GM21367 (cell line): ENCODE data around the gene ZNF275.
"Not testable (repeated sequence)": the region's sequence is repeated elsewhere in the genome, so short reads cannot be mapped to it uniquely, and the experiment has no call there.

Experiments
- ATAC-seq: cut with Tn5 transposase; IDR thresholded peaks from one replicate; pipeline ENCODE4 v1.9.1; 2021; ENCODE audit not compliant: unreplicated experiment

Gene ZNF275

DNA sequence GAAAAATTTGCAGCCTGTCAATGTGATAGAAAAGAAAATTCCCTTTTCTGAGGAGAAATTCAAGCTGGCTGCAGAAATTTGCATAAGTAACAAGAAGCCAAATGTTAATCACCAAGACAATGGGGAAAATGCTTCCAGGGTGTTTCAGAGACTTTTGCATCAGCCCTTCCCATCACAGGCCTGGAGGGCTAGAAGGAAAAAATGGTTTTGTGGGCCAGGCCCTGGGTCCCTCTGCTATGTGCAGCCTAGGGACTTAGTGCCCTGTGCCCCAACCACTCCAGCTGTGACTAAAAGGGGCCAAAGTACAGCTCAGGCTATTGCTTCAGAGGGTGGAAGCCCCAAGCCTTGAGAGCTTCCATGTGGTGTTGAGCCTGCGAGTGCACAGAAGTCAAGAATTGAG is 23.9 kb downstream of the ZNF275 start:
- no peak for ATAC-seq

GRCh38 chrX:153361781-153362397 is 27.9 kb downstream of the ZNF275 start:
- no peak for ATAC-seq

GRCh38 chrX:153365670-153366069 is 31.7 kb downstream of the ZNF275 start:
- ATAC-seq = no peak

- ATAC-seq = no peak
Observed at GRCh38 chrX:153366119-153366518, 32.2 kb downstream of the ZNF275 start.

DNA sequence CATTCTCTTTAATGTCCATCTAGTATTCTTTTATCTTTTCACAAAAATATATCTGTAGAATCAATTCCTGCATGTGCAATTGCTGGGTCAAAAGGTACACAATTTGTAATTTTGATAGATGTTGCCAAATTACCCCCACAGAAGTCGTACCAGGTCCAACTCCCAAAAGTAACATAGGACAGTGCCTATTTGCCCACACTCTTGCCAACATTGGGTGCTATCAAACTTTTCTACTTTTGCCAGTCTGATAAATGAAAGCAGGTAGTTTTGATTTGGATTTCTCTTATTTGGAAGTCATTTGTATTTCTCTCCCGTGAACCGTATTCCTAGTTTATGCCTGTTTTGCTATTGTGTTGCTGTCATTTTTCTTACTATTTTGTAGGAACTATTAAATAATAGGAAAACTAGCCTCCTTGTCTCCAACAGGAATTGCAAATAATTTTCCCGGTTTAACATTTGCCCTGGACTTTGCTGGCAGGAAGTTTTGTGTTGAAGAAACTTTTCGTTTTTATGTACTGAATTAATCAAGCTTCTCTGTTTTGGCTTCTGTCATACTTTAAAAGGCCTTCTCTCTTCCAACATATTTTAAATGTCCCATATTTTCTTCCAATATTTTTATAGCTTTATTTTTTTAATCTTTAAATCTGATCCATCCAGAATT is 33.1 kb downstream of the ZNF275 start:
- no peak for ATAC-seq

DNA sequence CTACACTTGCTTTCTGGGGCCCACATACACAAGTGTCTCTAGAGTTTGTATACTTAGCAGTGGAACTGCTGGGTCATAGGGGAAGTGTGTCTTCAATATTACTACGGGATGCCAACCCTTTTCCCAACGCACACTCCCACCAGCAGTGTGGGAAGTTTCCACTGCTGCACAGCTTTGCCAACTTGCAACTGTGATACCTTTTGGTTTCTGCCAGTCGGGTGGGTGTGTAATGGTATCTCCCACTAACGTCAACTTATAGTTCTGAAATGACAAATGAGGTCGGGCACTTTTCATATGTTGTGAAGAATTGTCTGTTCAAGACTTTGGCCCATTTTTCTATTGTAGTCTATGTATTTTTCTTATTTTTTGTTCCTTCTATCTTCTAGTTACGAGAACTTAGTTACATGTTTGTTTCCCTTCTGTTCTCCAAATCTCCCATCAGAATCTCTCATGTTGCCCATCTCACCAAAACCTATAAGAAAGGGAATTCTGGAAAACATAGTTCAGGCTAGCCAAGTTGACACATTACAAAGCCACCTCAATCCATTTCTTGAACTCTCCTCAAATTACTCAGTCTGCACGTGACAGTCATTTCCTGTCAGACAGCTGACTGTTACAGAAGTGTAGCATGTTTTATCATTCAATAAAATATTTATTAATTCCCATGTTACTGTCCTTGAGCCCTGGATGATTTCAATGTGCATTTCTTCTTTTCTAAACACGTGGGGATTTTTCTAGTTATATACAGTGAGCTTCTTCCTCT is 36.5 kb downstream of the ZNF275 start:
- no peak for ATAC-seq

GRCh38 chrX:153371256-153371655 is 37.3 kb downstream of the ZNF275 start:
- no peak for ATAC-seq

DNA sequence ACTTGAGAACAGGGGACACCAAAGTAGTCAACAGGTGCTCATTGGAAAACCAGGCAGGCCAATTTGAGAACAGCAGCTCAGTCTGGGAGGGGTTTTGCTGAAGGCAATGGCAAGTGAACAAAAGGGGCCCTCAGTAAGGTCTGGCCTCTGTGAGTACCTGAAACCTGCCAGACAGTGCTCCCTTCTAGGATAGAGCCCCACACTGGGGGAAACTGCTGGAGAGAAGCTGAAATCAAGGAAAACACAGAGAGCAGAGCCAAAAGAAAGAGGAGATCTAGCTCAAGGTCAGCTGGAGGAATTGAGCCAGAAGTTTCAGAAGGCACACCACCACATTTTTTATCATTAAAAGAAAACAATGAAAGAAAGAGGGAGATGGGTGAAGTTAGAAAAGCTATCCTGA is 39.0 kb downstream of the ZNF275 start:
- no peak for ATAC-seq

DNA sequence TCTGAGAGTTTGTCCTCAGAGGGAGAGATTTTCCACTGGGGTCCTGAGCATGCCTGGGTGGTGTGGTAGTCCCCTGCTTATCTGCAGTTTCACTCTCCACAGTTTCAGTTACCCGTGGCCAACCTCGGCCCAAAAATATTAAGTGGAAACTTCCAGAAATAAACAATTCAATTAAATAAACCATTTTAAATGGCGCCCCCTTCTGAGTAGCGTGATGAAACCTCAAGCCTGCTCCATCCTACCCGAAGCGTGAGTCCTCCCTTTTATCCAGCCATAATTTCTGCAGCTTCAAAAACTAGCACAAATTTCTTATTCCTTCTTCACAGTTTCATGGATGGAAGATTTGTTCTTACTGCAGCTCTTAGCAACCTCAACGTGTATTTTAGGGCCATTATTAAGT is 40.5 kb downstream of the ZNF275 start:
- ATAC-seq = no peak

DNA sequence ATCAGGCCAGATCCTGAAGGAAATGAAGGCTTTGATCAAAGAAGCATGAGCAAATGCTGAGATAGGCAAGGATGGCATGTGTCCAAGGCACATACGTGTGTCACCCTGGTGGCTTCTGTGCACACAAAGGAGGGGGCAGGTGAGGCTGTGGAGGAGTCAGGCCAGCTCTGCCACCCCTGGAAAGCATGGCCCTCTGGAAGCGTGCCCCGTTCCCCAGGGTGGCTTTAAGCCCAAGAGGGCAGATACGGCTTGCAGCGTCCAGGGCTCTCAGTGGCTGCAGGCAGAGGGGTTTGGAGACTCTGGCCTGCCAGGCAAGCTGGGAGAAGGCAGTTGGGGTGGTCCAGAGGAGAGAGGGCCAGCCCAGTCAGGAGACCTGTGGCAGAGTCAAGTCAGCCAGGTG is 41.6 kb downstream of the ZNF275 start:
- no peak for ATAC-seq

DNA sequence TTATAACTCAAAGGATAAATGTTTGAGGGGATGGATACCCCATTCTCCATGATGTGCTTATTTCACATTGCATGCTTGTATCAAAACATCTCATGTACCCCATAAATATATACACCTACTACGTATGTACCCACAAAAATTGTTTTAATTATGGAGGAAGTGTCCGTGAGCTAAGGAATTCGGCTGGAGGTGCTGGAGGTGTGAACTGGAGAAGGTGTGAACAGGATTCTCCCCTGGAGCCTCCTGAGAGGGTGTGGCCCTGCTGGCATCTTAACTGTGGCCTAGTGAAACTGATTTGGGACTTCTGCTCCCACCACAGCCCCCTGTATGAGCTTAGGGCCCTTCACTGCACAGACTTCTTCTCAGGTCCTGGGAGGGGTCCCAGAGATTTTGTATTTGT is 43.8 kb downstream of the ZNF275 start:
- ATAC-seq = no peak

- ATAC-seq = no peak
Observed at GRCh38 chrX:153378607-153379006, 44.7 kb downstream of the ZNF275 start.

GRCh38 chrX:153379508-153379907 is 45.6 kb downstream of the ZNF275 start:
- no peak for ATAC-seq

DNA sequence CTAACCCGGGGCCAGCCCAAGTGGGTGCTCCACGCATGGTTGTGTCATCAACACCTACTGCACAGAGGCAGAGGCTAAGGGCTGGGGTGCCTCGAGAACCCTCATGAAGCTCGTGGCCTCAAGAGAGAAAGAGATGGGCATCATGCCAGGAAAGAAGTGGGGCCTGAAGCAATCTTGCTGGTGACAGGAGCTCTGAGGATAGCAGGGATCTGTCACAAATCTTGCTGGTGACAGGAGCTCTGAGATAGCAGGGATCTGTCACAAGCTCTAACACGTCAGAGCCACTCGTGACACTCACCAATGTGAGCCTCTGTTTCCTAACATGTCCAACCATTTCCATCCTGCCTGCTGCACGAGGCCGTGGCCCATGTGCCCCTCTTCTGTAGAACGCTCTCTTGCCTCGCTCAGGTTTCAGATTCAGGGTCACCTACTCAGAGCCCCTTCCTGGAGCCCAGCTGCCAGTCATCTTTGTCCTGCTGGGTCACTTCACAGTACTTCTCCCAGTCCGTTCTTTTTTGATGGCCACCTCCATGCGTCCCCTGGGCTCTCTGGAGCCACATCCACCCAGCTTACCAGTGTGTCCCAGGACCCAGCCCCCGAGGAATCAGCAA is 46.1 kb downstream of the ZNF275 start:
- no peak for ATAC-seq

DNA sequence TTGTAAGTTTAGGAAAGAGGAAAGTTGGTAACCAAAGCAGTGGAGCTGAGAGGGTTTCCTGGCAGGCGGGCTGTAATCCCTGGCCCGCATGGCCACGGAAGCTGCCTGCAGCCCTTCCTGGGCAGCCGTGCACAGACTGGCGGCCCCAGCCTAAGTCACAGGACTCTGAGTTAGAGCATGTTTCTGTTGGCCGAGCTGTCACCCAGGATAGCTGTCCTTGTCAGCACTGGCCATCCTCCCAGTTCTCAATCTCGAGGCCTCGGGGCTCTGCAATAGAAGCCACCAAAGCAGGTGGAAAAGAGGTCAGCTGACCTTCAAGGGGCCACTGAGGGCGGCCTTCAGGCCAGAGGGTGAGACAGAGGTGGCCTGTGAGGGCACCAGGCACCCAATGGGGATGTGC is 46.7 kb downstream of the ZNF275 start:
- ATAC-seq = no peak

DNA sequence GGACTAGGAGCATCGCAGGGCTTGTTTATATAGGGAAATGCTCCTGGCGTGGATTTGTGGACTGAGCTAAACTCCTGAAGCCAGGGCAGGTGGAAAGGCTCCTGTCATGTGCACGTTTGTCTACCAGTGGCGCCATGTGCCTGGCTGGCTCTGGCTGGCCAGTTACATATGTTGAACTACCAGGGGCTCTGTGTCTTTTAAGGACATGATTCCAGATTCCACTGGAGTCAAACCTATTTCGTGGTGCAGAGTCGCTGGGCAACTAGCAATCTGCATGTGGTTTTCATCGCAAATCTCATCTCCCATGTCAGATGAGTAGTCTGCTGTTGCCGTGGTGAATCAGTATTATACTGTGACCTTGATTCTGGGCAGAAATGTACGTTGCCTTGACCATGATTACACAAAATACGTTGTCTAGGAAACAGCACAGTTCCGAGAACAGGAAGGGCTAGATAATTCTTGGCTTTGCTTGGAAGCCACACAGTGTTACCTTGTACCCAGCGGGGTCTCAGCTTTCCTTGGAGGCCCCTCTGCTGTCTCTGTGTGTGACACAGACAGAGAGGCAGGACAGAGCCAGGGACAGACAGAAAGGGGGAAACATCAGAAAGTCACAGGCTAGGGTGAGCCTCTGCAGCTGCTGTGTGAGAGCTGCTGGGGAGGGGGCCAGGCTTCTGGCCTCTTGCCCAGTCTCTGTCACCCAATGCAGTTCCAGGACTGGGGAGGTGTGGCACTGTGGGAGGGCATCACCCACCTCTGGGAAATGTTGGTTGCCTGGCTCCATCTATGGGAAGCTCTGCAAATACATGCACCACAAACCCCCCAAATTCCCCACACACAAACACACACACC is 48.0 kb downstream of the ZNF275 start:
- ATAC-seq = no peak

DNA sequence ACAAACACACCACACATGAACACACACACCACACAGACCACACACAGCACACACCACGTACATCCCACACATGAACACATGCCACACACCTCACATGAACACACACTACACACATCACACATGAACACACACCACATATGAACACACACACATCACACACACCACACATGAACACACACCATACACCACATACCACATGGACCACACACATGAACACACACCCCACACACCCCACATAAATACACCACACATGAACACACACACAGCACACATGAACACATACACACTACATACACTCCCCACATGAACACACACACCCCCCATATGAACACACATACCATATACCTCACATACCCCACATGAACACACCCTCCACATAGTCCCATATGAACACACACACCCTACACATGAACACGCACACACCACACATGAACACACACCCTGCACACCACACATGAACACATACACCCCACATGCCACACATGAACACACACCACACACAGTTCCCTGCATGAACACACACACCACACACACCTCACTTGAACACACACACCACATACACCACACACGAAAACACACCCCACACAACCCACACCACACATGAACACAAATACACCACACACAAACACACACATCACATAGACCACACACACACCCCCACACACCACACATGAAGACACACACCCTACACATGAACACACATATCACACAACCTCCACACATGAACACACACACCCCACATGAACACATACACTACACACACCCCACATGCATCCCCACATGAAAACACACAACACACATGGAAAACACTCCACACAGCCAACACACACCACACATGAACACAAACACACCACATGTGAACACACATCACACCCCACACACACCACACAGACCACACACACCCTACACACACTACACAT is 48.9 kb downstream of the ZNF275 start:
- ATAC-seq = no peak

- ATAC-seq = no peak
Observed at GRCh38 chrX:153384390-153384789, 50.4 kb downstream of the ZNF275 start.

DNA sequence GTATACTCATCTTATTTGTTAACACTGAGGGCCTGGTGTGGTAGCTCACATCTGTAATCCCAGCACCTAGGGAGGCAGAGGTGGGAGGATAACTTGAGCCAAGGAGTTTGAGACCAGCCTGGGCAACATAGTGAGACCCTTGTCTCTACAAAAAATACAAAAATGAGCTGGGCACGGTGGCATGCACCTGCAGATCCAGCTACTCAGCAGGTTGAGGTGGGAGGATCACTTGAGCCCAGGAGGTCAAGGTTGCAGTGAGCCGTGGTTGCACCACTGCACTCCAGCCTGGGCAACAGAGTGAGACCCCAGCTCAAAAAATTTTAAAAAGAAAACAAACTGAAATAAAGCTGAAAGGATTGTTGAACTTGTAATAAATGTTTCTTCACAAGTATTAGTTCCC is 51.0 kb downstream of the ZNF275 start:
- ATAC-seq = not testable (repeated sequence)

GRCh38 chrX:153386097-153386496 is 52.1 kb downstream of the ZNF275 start:
- ATAC-seq = no peak
